Endothelial cell of umbilical vein (primary cell): ENCODE measurements around the gene HTRA3. TPM values are rescaled to one million over a fixed set of nuclear protein-coding genes. Genes with fewer than 3 reads are reported as not detected.

Source experiments
- BruUV-seq: library from RNA; stranded (reverse); fragments of 400-500 nt; replicated peaks from 2 replicates; lab custom pipeline; 2021; lab: Mats Ljungman, UMichigan
- CTCF ChIA-PET: fragments of 300-600, 350-600 bp; sonication (Branson Sonifier 250); formaldehyde crosslinking; loops from one replicate; lab custom pipeline; 2021; ENCODE audit warnings: antibody characterized with exemption, inconsistent platforms; lab: Charles Lee
- POLR2A ChIA-PET: fragments of 300-600, 350-600 bp; sonication (Branson Sonifier 250); formaldehyde crosslinking; loops from one replicate; lab custom pipeline; 2021; ENCODE audit warnings: antibody characterized with exemption, inconsistent platforms; lab: Charles Lee
- DNase-seq: peaks from one replicate; pipeline ENCODE4 v3.0.0-alpha.2; 2011; ENCODE audit warnings: low read depth, low spot score
- FAIRE-seq: peaks from 2 replicates; lab custom pipeline; 2011; peaks lifted over from hg19 to GRCh38; lab: Jason Lieb, UNC
- H2AFZ ChIP-seq: 2 replicates; pipeline ENCODE4 v1.6.0; 2012; ENCODE audit warnings: low read depth, low read length, control low read depth, inconsistent platforms
- H3K27ac ChIP-seq: 2 replicates; pipeline ENCODE4 v1.5.1; 2011; ENCODE audit warnings: low read depth, mild to moderate bottlenecking, control low read depth, low read length, moderate library complexity; ENCODE audit not compliant: insufficient read depth
- H3K27me3 ChIP-seq, 2 experiments: 2 replicates each; pipeline versions ENCODE4 v1.6.0 to v1.6.1; 2011; ENCODE audit warnings: low read length in 2 of 2, mixed read lengths in 1 of 2; ENCODE audit not compliant: control insufficient read depth in 2 of 2, insufficient read depth in 2 of 2
- H3K36me3 ChIP-seq, 2 experiments: 2 replicates in 1 of 2; 3 replicates in 1 of 2; pipeline ENCODE4 v1.5.1; 2011; ENCODE audit warnings: low read length in 2 of 2, mild to moderate bottlenecking in 1 of 2, moderate library complexity in 1 of 2; ENCODE audit not compliant: control insufficient read depth in 2 of 2, insufficient read depth in 2 of 2; ENCODE audit errors: extremely low read depth in 1 of 2
- H3K4me1 ChIP-seq: 3 replicates; pipeline ENCODE4 v1.5.1; 2011; ENCODE audit warnings: mild to moderate bottlenecking, low read length; ENCODE audit not compliant: control insufficient read depth, insufficient read depth; ENCODE audit errors: extremely low read depth
- H3K4me2 ChIP-seq: 2 replicates; pipeline ENCODE4 v1.6.1; 2011; ENCODE audit warnings: low read length, control low read depth, mixed read lengths; ENCODE audit not compliant: insufficient read depth
- H3K4me3 ChIP-seq, 3 experiments: fragments of 200-600 bp in 1 of 3; sonication (generic), shearing (Covaris generic) in 1 of 3; replicated peaks in 1 of 3; 2 replicates each; pipeline ENCODE4 v1.5.1; 2011 to 2016; ENCODE audit warnings: control low read depth in 3 of 3, low read length in 3 of 3, mild to moderate bottlenecking in 2 of 3, inconsistent platforms in 1 of 3, low read depth in 1 of 3, moderate library complexity in 1 of 3; ENCODE audit not compliant: insufficient read depth in 1 of 3
- H3K79me2 ChIP-seq: 2 replicates; pipeline ENCODE4 v1.6.0; 2012; ENCODE audit warnings: low read length, inconsistent platforms; ENCODE audit not compliant: control insufficient read depth, insufficient read depth
- H3K9ac ChIP-seq: replicated peaks from 2 replicates; pipeline ENCODE3; 2011; ENCODE audit warnings: low read length, control low read depth; ENCODE audit not compliant: insufficient read depth; ENCODE audit errors: extremely low read depth
- H3K9me1 ChIP-seq: replicated peaks from 3 replicates; pipeline ENCODE4 v1.6.0; 2011; ENCODE audit warnings: mild to moderate bottlenecking, low read length; ENCODE audit not compliant: control insufficient read depth, insufficient read depth; ENCODE audit errors: extremely low read depth
- H3K9me3 ChIP-seq: replicated peaks from 2 replicates; pipeline ENCODE4 v1.5.1; 2012; ENCODE audit warnings: low read length, inconsistent platforms; ENCODE audit not compliant: control insufficient read depth, insufficient read depth
- H4K20me1 ChIP-seq: replicated peaks from 2 replicates; pipeline ENCODE3; 2011; ENCODE audit warnings: mild to moderate bottlenecking, low read length; ENCODE audit not compliant: control insufficient read depth, insufficient read depth; ENCODE audit errors: extremely low read depth
- CTCF ChIP-seq, 2 donors: IDR thresholded peaks; 1 replicate in 1 of 2; 2 replicates in 1 of 2; pipeline ENCODE4 v1.5.1; 2011; ENCODE audit warnings: low read length in 2 of 2, mild to moderate bottlenecking in 2 of 2, moderate library complexity in 2 of 2, control low read depth in 1 of 2, inconsistent platforms in 1 of 2, low read depth in 1 of 2; ENCODE audit not compliant: insufficient read depth in 1 of 2; ENCODE audit errors: extremely low read depth in 1 of 2
- FOS ChIP-seq: IDR thresholded peaks from 2 replicates; pipeline ENCODE4 v1.6.1; 2011; ENCODE audit warnings: mild to moderate bottlenecking, low read length, moderate library complexity, borderline replicate concordance; ENCODE audit not compliant: insufficient read depth
- GATA2 ChIP-seq: IDR thresholded peaks from 2 replicates; pipeline ENCODE4 v1.7.0; 2011; ENCODE audit warnings: low read depth, mild to moderate bottlenecking, moderate library complexity, mixed read lengths, low read length; ENCODE audit not compliant: insufficient read length, insufficient read depth
- POLR2A ChIP-seq: IDR thresholded peaks from 2 replicates; pipeline ENCODE4 v1.6.1; 2012; ENCODE audit warnings: low read depth, mild to moderate bottlenecking, control low read depth, low read length
- POLR2AphosphoS5 ChIP-seq: IDR thresholded peaks from 2 replicates; pipeline ENCODE4 v1.6.1; 2012; ENCODE audit warnings: low read depth, mild to moderate bottlenecking, control low read depth, low read length, moderate library complexity; ENCODE audit not compliant: insufficient read depth
- dilution Hi-C: fragments of 300-500 bp; cut with MboI; formaldehyde crosslinking; loops from one replicate; pipeline ENCODE4 v1.15.0; 2019; ENCODE audit warnings: low sequenced_read_pairs; ENCODE audit not compliant: extremely low pct_ligation_motif_present
- intact Hi-C: fragments of 100-400 bp; cut with micrococcal nuclease; formaldehyde crosslinking; loops from one replicate; pipeline ENCODE4 v1.10.0; 2022
- polyA plus RNA-seq, 4 experiments: library from polyadenylated mRNA; depleted of rRNA in 3 of 4; stranded (reverse) in 3 of 4; unstranded in 1 of 4; fragments of >200 nt; gene quantifications; 2 replicates each; pipeline versions ENCODE4 v1.2.1 to v1.2.3, GENCODE V29; 2011 to 2012; ENCODE audit warnings: missing spikeins in 1 of 4
- total RNA-seq: library from RNA; stranded (reverse); gene quantifications from 2 replicates; pipeline ENCODE4 v1.2.3, GENCODE V29; 2021

HTRA3 gene
- total and polyA plus RNA-seq, 2 donors (not counting 3 experiments of a cell fraction or from before 2014, with no cell fraction given): 9.0 to 12.0 TPM

- no TSS peak for BruUV-seq
- ChIA-PET POLR2A (no interaction called here), CTCF (interaction anchor here (1.7 kb wide), 1 partner anchor 18 kb away, joined by 3 read pairs; no protein-coding TSS in a partner anchor)
- Histone ChIP-seq H3K4me2 (no peak overlapping the region), H3K27ac (no peak overlapping the region), H3K79me2 (no peaks in the 10 kb centered on the region), H3K27me3 (peaks cover 4 to 12% of the 10 kb centered on the region in 2 experiments), H3K9ac (no peak overlapping the region), H4K20me1 (no peaks in the 10 kb centered on the region), H2AFZ (no peak overlapping the region), H3K9me3 (no peaks in the 10 kb centered on the region), H3K9me1 (no peaks in the 10 kb centered on the region), H3K4me1 (no peaks in the 10 kb centered on the region), H3K4me3 (no peak overlapping the region), H3K36me3 (no peaks in the 10 kb centered on the region)
- TF ChIP-seq POLR2A (no peak), POLR2AphosphoS5 (no peak), GATA2 (no peak), FOS (no peak), CTCF (IDR thresholded peaks at IDR 0.05; ENCODE audit: extremely low read depth in 1 of 2, insufficient read depth in 1 of 2, low read depth in 1 of 2, low read length in 2 of 2) (no peak)
- FAIRE-seq (no peak), DNase-seq (no peak)
- dilution Hi-C loops: no loop called here
- intact Hi-C loops: no loop called here
Observed at GRCh38 chr4:8308856-8309771, 39.6 kb downstream of the HTRA3 start.
